ENCODE results near the gene MYO15A. TPM values are rescaled to one million over a fixed set of nuclear protein-coding genes. Genes with fewer than 3 reads are reported as not detected.

MYO15A gene
- total RNA-seq, 2 experiments from 2014 or later = 0.76 to 1.1 TPM

DNA sequence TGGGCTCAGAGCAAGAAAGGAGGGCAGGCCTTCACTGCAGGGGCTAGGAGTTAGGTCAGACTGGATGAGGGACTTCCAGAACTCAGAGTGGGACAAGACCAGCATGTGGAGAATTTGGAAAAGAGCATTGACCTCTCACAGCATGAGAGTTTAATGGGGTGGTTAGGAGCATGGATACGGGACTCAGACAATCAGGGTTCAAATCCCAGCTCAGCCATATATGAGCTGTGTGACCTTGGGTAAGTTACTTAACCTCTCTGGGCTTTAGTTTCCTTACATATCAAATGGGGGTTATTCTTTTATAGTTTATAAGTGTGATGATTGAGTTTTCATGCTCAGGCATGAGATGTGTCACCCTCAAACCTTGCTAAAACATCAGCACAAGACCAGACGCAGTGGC lies 37.7 kb downstream of the MYO15A start:
- H3K4me3 Mint-ChIP-seq = no peak overlapping the region
- POLR2A ChIA-PET = interaction anchor here (1.1 kb wide), 1 partner anchor 9 kb away, joined by 3 read pairs; no protein-coding TSS in a partner anchor
- H3K27ac Mint-ChIP-seq = no peak overlapping the region
- no peak for DNase-seq
- no peaks in the 10 kb centered on the region for H3K36me3 Mint-ChIP-seq (ENCODE audit: low read depth)
- H3K27me3 Mint-ChIP-seq = no peaks in the 10 kb centered on the region
- intact Hi-C loops (cut with micrococcal nuclease) = no loop called here
- ATAC-seq = no peak
- H3K9me3 Mint-ChIP-seq = no peaks in the 10 kb centered on the region
- CTCF ChIA-PET = interaction anchor here (1.2 kb wide), 2 partner anchors 11 to 73 kb away, joined by 3 read pairs; no protein-coding TSS in a partner anchor
- TF ChIP-seq, protein P1, sequence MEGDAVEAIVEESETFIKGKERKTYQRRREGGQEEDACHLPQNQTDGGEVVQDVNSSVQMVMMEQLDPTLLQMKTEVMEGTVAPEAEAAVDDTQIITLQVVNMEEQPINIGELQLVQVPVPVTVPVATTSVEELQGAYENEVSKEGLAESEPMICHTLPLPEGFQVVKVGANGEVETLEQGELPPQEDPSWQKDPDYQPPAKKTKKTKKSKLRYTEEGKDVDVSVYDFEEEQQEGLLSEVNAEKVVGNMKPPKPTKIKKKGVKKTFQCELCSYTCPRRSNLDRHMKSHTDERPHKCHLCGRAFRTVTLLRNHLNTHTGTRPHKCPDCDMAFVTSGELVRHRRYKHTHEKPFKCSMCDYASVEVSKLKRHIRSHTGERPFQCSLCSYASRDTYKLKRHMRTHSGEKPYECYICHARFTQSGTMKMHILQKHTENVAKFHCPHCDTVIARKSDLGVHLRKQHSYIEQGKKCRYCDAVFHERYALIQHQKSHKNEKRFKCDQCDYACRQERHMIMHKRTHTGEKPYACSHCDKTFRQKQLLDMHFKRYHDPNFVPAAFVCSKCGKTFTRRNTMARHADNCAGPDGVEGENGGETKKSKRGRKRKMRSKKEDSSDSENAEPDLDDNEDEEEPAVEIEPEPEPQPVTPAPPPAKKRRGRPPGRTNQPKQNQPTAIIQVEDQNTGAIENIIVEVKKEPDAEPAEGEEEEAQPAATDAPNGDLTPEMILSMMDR (IDR thresholded peaks at IDR 0.05) = no peak
- H3K4me1 Mint-ChIP-seq (ENCODE audit: low read depth) = no peaks in the 10 kb centered on the region

DNA sequence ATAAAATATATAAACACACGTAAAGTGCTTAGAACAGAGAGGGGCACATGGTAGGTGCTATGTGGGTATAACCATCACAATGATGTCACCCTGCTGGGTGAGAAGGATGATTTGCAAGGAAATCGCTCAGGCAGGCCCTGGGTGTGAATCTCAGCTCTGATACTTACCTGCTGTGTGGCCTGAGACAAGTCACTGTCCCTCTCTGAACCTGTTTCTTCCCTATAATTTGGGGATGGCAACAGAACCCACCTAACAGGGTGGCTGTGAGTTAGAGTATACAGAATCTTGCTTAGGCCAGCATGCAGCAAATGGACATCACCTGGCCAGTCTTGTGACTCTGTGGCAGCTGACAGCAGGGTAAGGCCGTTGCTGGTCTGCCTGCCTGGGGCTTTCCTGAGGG lies 38.4 kb downstream of the MYO15A start:
- ChIA-PET CTCF (interaction anchor here (1.2 kb wide), 2 partner anchors 9 to 11 kb away, joined by 3 to 4 read pairs; no protein-coding TSS in a partner anchor), POLR2A (interaction anchor here (0.6 to 1.1 kb wide), 2 partner anchors 10 to 31 kb away, joined by 3 read pairs; no protein-coding TSS in a partner anchor)
- no peak overlapping the region for H3K27ac Mint-ChIP-seq
- TF ChIP-seq, protein P1 (IDR thresholded peaks at IDR 0.05) = no peak
- H3K9me3 Mint-ChIP-seq = no peaks in the 10 kb centered on the region
- ATAC-seq (no peak), DNase-seq (no peak)
- no peaks in the 10 kb centered on the region for H3K27me3 Mint-ChIP-seq
- H3K36me3 Mint-ChIP-seq (ENCODE audit: low read depth) = no peaks in the 10 kb centered on the region
- no peak overlapping the region for H3K4me3 Mint-ChIP-seq
- intact Hi-C loops (cut with micrococcal nuclease) = no loop called here
- no peaks in the 10 kb centered on the region for H3K4me1 Mint-ChIP-seq (ENCODE audit: low read depth)

DNA sequence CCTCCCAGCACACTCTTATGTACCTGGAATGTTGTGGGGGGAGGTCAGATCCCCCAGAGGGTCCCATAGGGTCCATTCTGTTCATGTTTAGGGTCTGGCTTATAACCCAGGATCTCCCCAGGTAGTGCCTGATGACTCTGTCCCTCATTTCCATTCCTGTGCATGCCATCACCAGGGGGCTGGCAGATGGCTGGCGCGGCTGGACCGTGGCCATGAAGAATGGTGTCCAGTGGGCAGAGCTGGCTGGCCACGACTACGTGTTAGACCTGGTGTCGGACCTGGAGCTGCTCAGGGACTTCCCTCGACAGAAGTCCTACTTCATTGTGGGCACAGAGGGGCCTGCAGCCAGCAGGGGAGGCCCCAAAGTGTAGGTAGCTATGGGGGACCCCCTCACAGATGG lies 40.0 kb downstream of the MYO15A start:
- Mint-ChIP-seq H3K4me3 (no peak overlapping the region), H3K36me3 (ENCODE audit: low read depth) (no peaks in the 10 kb centered on the region), H3K27ac (no peak overlapping the region), H3K27me3 (peaks cover 2% of the 10 kb centered on the region), H3K9me3 (no peaks in the 10 kb centered on the region), H3K4me1 (ENCODE audit: low read depth) (peaks cover 3% of the 10 kb centered on the region)
- no peak for ATAC-seq
- CTCF ChIA-PET = no interaction called here
- POLR2A ChIA-PET = no interaction called here
- intact Hi-C loops (cut with micrococcal nuclease) = no loop called here
- TF ChIP-seq, protein P1 (IDR thresholded peaks at IDR 0.05) = no peak
- no peak for DNase-seq

GRCh38 chr17:18151290-18151689 lies 42.7 kb downstream of the MYO15A start:
- CTCF ChIA-PET = interaction anchor here (1.3 kb wide), 1 partner anchor 118 kb away, joined by 3 read pairs; no protein-coding TSS in a partner anchor
- H3K27ac Mint-ChIP-seq = no peak overlapping the region

DNA sequence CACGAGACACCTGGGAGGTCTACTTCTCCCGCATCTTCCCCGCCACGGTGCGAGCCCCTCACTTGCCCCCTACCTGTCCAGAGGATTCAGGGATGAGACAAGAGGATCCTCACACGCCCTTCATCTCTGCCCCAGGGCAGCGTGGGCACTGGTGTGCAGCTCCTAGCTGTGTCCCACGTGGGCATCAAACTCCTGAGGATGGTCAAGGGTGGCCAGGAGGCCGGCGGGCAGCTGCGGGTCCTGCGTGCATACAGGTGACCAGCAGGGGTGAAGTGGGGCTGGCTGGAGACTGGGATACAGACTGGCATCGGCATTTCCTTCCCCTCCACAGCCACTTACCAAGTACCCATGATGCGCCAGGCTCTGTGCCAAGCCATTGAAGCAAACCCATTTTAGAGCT lies 46.6 kb downstream of the MYO15A start:
- Mint-ChIP-seq H3K27me3 (peaks cover 2% of the 10 kb centered on the region), H3K27ac (no peak overlapping the region), H3K4me1 (ENCODE audit: low read depth) (peaks cover 25% of the 10 kb centered on the region), H3K9me3 (no peaks in the 10 kb centered on the region), H3K36me3 (ENCODE audit: low read depth) (no peaks in the 10 kb centered on the region), H3K4me3 (no peak overlapping the region)
- CTCF ChIA-PET = interaction anchor here (0.8 to 1.9 kb wide), 3 partner anchors 12 to 15 kb away, joined by 3 to 8 read pairs (median 5); no protein-coding TSS in a partner anchor
- ATAC-seq (no peak), DNase-seq (no peak)
- intact Hi-C loops (cut with micrococcal nuclease) = no loop called here
- POLR2A ChIA-PET = no interaction called here
- TF ChIP-seq, protein P1 (IDR thresholded peaks at IDR 0.05) = no peak

More at GRCh38 chr17:18151290-18151689, 42.7 kb downstream of the MYO15A start:
- intact Hi-C loops (cut with micrococcal nuclease) = no loop called here
- DNase-seq (no peak), ATAC-seq (no peak)
- no peaks in the 10 kb centered on the region for H3K9me3 Mint-ChIP-seq
- H3K4me1 Mint-ChIP-seq (ENCODE audit: low read depth) = peaks cover 10% of the 10 kb centered on the region
- TF ChIP-seq, protein P1 (IDR thresholded peaks at IDR 0.05) = no peak
- H3K36me3 Mint-ChIP-seq (ENCODE audit: low read depth) = no peaks in the 10 kb centered on the region
- H3K27me3 Mint-ChIP-seq = peaks cover 2% of the 10 kb centered on the region
- POLR2A ChIA-PET = no interaction called here
- no peak overlapping the region for H3K4me3 Mint-ChIP-seq
